ENCODE results near the gene VANGL1. TPM values are rescaled to one million over a fixed set of nuclear protein-coding genes. Genes with fewer than 3 reads are reported as not detected.

Gene VANGL1
- total RNA-seq, 4 donors from 2014 or later, result 6.3 to 11.7 (median 8.1) TPM

GRCh38 chr1:115647047-115647446, 5.3 kb downstream of the VANGL1 start:
- Histone ChIP-seq H3K9me3 (no peaks in the 10 kb centered on the region), H3K4me3 (no peak overlapping the region), H3K36me3 (peaks cover 0 to 8% (median 1%) of the 10 kb centered on the region in 4 donors), H3K4me1 (peaks cover 39 to 73% (median 65%) of the 10 kb centered on the region in 4 donors), H3K27me3 (no peaks in the 10 kb centered on the region), H3K27ac (replicated peaks in 1 of 4) (peak overlapping the region in 1 of 4 donors; percentile 1)
- TF ChIP-seq CTCF (IDR thresholded peaks at IDR 0.05), result no peak
- TF ChIP-seq POLR2A (IDR thresholded peaks at IDR 0.05; ENCODE audit: low read depth), result no peak
- TF ChIP-seq EP300 (IDR thresholded peaks at IDR 0.05), result no peak
- no peak for TF ChIP-seq POLR2AphosphoS5 (IDR thresholded peaks at IDR 0.05)
- intact Hi-C loops (cut with DNase I), result no loop called here
- no peak for DNase-seq (ENCODE audit: extremely low spot score)
- WGBS, result 33% methylated on average over 2 of the region's 2 CpGs

- peaks cover 39 to 73% (median 65%) of the 10 kb centered on the region in 4 donors for H3K4me1 ChIP-seq
- no peaks in the 10 kb centered on the region for H3K9me3 ChIP-seq
- H3K27ac ChIP-seq (replicated peaks in 1 of 4), result no peak overlapping the region
- H3K27me3 ChIP-seq, result no peaks in the 10 kb centered on the region
- H3K36me3 ChIP-seq, result peaks cover 0 to 8% (median 5%) of the 10 kb centered on the region in 4 donors
- no peak for DNase-seq (ENCODE audit: extremely low spot score)
- intact Hi-C loops (cut with DNase I), result no loop called here
- no peak for TF ChIP-seq POLR2A (IDR thresholded peaks at IDR 0.05; ENCODE audit: low read depth)
- TF ChIP-seq EP300 (IDR thresholded peaks at IDR 0.05), result no peak
- no peak for TF ChIP-seq CTCF (IDR thresholded peaks at IDR 0.05)
- TF ChIP-seq POLR2AphosphoS5 (IDR thresholded peaks at IDR 0.05), result no peak
- no peak overlapping the region for H3K4me3 ChIP-seq
- WGBS, result 83% methylated on average over 2 of the region's 2 CpGs
Measured at GRCh38 chr1:115647507-115647906, 5.7 kb downstream of the VANGL1 start.

GRCh38 chr1:115647919-115648650, 6.3 kb downstream of the VANGL1 start:
- no peak for DNase-seq (ENCODE audit: extremely low spot score)
- TF ChIP-seq POLR2A (IDR thresholded peaks at IDR 0.05; ENCODE audit: low read depth) (no peak), CTCF (IDR thresholded peaks at IDR 0.05) (no peak), POLR2AphosphoS5 (IDR thresholded peaks at IDR 0.05) (no peak), EP300 (IDR thresholded peaks at IDR 0.05) (no peak)
- Histone ChIP-seq H3K4me3 (no peak overlapping the region), H3K27ac (replicated peaks in 1 of 4) (no peak overlapping the region), H3K27me3 (no peaks in the 10 kb centered on the region), H3K36me3 (peaks cover 0 to 9% (median 7%) of the 10 kb centered on the region in 4 donors), H3K4me1 (peaks cover 36 to 70% (median 61%) of the 10 kb centered on the region in 4 donors), H3K9me3 (no peaks in the 10 kb centered on the region)
- intact Hi-C loops (cut with DNase I), result no loop called here
- WGBS, result 75% methylated on average over 3 of the region's 3 CpGs

- Histone ChIP-seq H3K27me3 (no peaks in the 10 kb centered on the region), H3K36me3 (peaks cover 0 to 18% (median 7%) of the 10 kb centered on the region in 4 donors), H3K4me1 (peaks cover 29 to 64% (median 54%) of the 10 kb centered on the region in 4 donors), H3K4me3 (no peak overlapping the region), H3K27ac (replicated peaks in 1 of 4) (no peak overlapping the region), H3K9me3 (no peaks in the 10 kb centered on the region)
- 82% methylated on average over 13 of the region's 13 CpGs for WGBS
- intact Hi-C loops (cut with DNase I), result no loop called here
- TF ChIP-seq EP300 (IDR thresholded peaks at IDR 0.05) (no peak), POLR2AphosphoS5 (IDR thresholded peaks at IDR 0.05) (no peak), POLR2A (IDR thresholded peaks at IDR 0.05; ENCODE audit: low read depth) (no peak), CTCF (IDR thresholded peaks at IDR 0.05) (no peak)
- DNase-seq (ENCODE audit: extremely low spot score), result no peak
Measured at GRCh38 chr1:115648717-115649691, 7.2 kb downstream of the VANGL1 start.

Measured in esophagus muscularis mucosa (tissue), 4 donors.